Hematopoietic multipotent progenitor cell treated with erythropoietin and hydrocortisone succinate and interleukin-3 and kit ligand, for 4 days (in vitro differentiated cells): Measurements from ENCODE around the gene OR6V1.
"Not testable (repeated sequence)": the region's sequence is repeated elsewhere in the genome, so short reads cannot be mapped to it uniquely, and the experiment has no call there.

Experiments
- DNase-seq: peaks from one replicate; pipeline ENCODE4 v3.0.0-alpha.2; 2015

The OR6V1 gene

GRCh38 chr7:143043391-143043790 lies 8.8 kb upstream of the OR6V1 start:
- DNase-seq = no peak

- peak; percentile 13 for DNase-seq
These were observed 5.7 kb upstream of the OR6V1 start for GRCh38 chr7:143046426-143046851.

DNA sequence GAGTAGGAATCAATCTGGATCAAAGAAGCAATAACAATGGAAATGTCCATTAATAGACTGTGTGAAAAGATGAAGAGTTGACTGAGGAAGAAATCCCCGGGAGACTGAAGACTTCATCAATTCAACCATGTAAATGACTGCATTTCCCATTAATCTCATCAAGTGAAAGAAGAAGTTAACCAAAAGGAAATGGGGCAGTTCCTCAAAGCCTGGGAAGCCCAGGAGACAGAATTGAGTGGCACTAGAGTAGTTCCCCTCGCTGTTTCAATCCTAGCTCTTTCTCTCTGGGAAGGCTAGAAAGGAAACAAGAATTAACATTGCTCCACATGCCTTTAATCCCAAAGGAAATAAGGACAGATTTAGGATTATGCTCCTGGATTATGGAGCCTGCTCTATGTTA lies 4.8 kb upstream of the OR6V1 start:
- peak; percentile 3 for DNase-seq

GRCh38 chr7:143048827-143049226 lies 3.3 kb upstream of the OR6V1 start:
- DNase-seq = no peak

- no peak for DNase-seq
These were observed 2.8 kb upstream of the OR6V1 start for GRCh38 chr7:143049362-143049761.

DNA sequence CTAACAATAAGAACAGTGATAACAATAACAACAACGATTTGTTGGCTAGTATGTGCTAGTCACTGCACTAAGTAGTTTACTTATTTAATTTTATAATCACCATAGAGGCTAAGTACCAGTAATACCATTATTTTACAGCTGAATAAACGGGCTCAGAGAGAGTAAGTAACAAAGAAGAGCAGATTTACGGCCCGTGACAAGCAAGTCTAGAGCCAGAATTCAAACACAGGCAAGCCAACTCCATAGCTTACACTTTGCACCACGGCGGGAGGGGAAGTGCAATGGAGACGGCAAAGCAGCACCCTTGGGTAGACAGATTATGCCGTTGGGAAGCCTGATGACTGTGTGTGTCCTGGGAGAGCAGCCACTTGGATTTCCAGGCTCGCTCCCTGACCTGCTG lies 1.2 kb upstream of the OR6V1 start:
- DNase-seq = no peak

DNA sequence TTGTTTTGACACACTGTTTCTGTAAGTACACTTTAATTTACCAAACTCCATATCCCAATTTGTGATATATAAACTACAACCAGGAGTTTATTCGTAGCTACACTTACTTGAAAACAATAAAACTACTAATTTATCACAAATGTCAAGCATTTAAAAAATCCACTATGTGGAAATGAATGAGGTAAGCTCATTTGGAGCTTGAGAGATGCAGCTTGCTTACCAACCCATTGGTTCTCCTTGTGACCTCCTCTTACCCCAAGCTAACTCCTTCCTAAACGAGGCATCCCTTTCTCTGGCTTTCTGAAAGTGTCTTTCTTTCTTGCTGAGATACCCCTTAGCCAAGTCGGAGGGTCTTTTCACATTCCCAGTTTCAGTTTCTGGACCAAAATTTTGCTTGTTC lies 2.5 kb downstream of the OR6V1 start:
- no peak for DNase-seq

DNA sequence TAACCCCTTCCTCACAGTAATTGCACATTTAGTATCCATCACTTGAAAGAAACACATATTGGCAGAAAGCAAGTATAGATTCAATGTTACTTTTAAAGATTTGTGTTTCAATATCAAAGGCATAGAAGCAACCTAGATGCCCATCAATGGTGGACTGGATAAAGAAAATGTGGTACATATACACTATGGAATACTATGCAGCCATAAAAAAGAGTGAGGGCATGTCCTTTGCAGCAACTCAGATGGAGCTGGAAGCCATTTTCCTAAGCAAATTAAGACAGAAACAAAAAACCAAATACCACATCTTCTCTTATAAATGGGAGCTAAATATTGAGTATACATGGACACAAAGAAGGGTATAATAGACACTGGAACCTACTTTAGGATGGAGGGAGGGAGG lies 3.6 kb downstream of the OR6V1 start:
- DNase-seq = no peak

DNA sequence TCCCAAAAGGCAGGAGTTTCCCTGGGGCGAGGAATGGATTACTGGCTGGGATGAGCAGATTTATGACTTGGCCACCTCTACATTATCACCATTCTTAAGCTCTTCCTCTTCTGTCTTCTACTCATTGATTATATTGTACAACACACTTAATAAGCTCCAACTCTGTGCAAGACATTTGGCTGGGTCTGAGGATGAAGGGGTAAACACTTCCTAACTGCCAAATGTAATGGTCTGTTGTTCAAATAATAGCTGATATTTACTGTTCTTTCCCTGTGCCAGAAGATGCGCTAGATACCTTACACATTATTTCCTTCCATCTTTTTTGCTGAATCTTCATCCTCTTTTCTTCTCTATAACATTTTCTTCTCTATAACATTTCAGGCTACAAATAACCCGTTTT lies 11.6 kb downstream of the OR6V1 start:
- DNase-seq = no peak

GRCh38 chr7:143068446-143068845 lies 16.3 kb downstream of the OR6V1 start:
- DNase-seq = no peak

GRCh38 chr7:143069912-143070500 lies 17.9 kb downstream of the OR6V1 start:
- DNase-seq = no peak

- no peak for DNase-seq
These were observed 21.4 kb downstream of the OR6V1 start for GRCh38 chr7:143073556-143073955.

- no peak for DNase-seq
These were observed 22.0 kb downstream of the OR6V1 start for GRCh38 chr7:143074141-143074540.

DNA sequence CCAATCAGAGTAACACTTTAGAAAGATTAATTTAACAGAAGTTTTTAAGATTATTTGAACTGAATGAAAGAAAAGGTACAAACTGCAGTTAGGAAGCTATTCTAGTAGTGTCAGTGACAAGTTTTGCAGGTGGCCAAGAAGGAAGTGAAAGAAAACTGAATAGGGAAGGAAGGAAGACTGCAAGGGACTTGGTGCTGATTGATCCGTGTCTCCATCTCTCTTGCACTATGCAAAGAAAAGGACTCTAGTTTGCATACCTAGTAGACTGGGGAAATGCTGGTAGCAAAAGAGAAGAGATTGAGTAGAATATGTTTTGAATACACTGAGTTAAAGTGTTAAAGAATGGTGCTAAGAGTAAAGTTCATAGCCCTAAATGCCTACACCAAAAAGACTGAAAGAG lies 33.0 kb downstream of the OR6V1 start:
- DNase-seq = no peak

- DNase-seq = not testable (repeated sequence)
These were observed 33.5 kb downstream of the OR6V1 start for GRCh38 chr7:143085610-143086009.

- not testable (repeated sequence) for DNase-seq
These were observed 36.5 kb downstream of the OR6V1 start for GRCh38 chr7:143088549-143089231.

- no peak for DNase-seq
These were observed 44.0 kb downstream of the OR6V1 start for GRCh38 chr7:143096146-143096545.

DNA sequence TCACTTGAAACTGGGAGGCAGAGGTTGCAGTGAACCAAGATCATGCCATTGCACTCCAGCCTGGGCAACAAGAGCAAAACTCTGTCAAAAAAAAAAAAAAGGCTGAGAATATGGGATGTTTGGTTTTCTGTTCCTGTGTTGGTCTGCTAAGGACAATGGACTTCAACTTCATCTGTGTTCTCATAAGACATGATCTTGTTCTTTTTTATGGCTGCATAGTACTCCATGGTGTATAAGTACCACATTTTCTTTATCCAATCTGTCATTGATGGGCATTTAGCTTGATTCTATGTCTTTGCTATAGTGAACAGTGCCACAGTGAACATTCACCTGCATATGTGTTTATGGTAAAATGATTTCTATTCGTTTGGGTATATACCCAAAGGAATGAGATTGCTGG lies 47.4 kb downstream of the OR6V1 start:
- DNase-seq = not testable (repeated sequence)
